ENCODE measurements around the gene COBL.

DNA sequence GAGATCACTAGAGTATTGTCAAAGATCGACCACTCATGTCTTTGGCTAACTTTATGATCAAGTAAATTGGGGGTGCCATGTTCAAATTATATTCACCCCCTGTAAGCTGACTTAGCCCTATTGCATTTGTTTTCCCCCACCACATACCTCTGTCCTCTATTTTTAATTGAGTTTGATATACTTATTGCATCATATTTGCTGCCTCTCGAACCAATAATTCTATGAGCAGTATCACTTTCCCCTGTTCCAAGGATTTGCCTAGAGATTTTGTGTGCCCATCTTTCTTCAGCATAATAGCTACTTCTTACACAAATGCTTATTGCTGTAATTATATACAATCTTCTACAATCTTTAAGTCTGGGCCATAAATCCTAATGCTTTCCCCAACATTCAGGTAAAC lies 245.2 kb downstream of the COBL start:
- TF ChIP-seq EP300 (IDR thresholded peaks at IDR 0.05) (no peak), POLR2AphosphoS5 (IDR thresholded peaks at IDR 0.05) (no peak)
- TF ChIP-seq, protein P1, sequence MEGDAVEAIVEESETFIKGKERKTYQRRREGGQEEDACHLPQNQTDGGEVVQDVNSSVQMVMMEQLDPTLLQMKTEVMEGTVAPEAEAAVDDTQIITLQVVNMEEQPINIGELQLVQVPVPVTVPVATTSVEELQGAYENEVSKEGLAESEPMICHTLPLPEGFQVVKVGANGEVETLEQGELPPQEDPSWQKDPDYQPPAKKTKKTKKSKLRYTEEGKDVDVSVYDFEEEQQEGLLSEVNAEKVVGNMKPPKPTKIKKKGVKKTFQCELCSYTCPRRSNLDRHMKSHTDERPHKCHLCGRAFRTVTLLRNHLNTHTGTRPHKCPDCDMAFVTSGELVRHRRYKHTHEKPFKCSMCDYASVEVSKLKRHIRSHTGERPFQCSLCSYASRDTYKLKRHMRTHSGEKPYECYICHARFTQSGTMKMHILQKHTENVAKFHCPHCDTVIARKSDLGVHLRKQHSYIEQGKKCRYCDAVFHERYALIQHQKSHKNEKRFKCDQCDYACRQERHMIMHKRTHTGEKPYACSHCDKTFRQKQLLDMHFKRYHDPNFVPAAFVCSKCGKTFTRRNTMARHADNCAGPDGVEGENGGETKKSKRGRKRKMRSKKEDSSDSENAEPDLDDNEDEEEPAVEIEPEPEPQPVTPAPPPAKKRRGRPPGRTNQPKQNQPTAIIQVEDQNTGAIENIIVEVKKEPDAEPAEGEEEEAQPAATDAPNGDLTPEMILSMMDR (IDR thresholded peaks at IDR 0.05), result no peak

Measured in suprapubic skin (tissue), 4 donors.